ENCODE results near the gene ACP5.
"Not testable (repeated sequence)": the region's sequence is repeated elsewhere in the genome, so short reads cannot be mapped to it uniquely, and the experiment has no call there.

The ACP5 gene

DNA sequence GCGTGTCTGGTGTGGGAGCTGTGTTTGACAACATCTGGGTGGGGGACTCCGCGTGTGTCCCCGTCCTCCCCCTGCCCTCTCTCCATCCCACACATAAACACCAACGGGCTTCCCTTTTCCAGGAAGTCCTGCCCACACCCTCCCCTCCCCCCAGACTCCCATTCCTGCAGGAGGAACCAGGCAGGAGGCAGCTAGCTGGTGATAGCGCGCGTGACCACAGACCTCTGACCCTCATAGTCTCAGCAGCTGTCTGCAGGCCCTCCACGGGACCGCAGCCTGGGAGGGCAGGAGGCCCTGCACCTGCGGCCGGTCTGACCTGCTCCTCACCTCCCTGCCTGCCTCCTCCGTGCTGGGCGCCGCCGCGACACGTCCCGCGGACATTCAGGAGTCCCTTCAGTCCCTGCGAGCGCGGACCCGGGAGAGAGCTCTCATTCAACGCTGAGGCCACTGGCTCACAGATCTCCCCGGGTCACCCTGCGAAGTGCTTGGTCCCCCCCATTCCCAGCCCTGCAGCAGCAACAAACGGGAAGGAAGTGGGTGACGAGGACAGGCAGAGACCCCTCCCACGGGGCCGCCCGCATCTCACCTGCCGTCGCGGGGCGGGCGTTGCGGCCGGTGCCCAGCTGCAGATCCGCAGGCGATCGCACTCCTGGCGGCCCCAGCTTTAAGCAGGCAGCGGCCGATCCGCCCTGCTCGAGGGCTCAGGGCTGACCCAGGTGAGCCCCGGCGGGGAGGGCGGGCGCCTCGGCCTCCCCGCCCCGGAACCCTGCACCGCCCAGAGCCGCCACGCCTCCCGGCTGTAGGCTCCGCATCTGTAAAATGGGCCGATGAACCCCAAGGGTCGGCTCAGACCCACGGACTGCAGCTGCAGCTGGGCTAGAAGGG, 1.1 kb upstream of the ACP5 start:
- peak; percentile 45 for ATAC-seq
- peak; percentile 54 for DNase-seq

- ATAC-seq = no peak
- no peak for DNase-seq
Measured at GRCh38 chr19:11576227-11576626, 1.2 kb downstream of the ACP5 start.

- DNase-seq = no peak
- ATAC-seq = peak; percentile 28
Measured at GRCh38 chr19:11574689-11575088, 2.8 kb downstream of the ACP5 start.

GRCh38 chr19:11573763-11574162, 3.7 kb downstream of the ACP5 start:
- ATAC-seq, DNase-seq: not testable (repeated sequence)

GRCh38 chr19:11573354-11573753, 4.1 kb downstream of the ACP5 start:
- DNase-seq, ATAC-seq: not testable (repeated sequence)

DNA sequence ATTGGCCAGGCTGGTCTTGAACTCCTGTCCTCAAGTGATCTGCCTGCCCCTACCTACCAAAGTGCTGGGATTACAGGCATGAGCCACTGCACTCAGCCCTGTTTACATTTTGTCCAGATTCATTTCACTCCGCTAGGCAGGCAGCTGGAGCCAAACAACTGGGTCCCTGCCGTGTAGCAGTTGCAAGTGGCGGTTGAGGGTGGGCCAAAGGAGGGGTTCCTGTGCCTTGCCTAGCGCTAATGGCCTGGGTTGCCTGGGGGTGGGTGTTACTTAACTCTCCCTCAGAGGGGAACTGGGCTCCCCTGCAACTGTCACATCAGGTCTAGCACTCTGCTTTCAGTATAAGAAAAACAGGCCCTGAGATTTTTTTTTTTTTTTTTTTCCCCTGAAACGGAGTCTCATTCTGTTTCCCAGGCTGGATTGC, 7.4 kb downstream of the ACP5 start:
- ATAC-seq (no peak), DNase-seq (no peak)

DNA sequence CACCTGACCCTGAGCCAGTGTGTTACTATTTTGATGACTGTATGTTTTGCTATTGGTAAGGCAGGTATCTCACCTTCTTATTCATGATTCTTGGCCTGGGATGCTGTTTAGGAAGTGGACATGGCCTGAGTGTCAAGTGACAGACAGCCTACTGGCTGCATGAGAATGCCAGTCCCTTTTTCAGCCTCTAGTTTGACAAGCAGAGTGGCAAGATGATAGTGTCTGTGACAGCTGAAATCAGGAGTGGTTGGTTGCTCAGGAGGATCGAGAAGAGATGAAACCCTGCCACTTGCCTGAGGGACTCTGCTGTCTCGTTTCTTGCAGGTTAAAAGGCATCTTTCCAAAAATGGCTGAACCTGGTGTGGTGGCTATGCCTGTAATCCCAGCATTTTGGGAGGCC, 11.3 kb downstream of the ACP5 start:
- DNase-seq (no peak), ATAC-seq (no peak)

- not testable (repeated sequence) for ATAC-seq, DNase-seq
Measured at GRCh38 chr19:11565649-11565980, 11.8 kb downstream of the ACP5 start.

GRCh38 chr19:11564082-11564807, 13.2 kb downstream of the ACP5 start:
- not testable (repeated sequence) for ATAC-seq, DNase-seq

DNA sequence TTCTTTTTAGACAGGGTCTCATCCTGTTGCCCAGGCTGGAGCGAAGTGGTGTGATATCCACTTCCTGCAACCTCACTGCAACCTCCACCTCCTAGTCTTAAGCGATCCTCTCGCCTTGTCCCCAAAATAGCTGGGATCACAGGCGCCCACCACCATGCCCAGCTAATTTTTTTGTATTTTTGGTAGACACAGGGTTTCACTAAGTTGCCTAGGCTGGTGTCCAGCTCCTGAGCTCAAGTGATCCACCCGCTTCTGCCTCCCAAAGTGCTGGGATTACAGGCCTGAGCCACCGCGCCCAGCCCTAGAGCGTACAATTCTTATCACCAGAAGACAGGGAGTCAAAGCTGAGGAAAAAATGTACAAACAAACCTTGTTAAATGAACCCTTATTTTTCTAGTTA, 13.9 kb downstream of the ACP5 start:
- ATAC-seq (no peak), DNase-seq (no peak)

GRCh38 chr19:11560404-11561051, 16.9 kb downstream of the ACP5 start:
- ATAC-seq (peak; percentile 65), DNase-seq (peak; percentile 70)

DNA sequence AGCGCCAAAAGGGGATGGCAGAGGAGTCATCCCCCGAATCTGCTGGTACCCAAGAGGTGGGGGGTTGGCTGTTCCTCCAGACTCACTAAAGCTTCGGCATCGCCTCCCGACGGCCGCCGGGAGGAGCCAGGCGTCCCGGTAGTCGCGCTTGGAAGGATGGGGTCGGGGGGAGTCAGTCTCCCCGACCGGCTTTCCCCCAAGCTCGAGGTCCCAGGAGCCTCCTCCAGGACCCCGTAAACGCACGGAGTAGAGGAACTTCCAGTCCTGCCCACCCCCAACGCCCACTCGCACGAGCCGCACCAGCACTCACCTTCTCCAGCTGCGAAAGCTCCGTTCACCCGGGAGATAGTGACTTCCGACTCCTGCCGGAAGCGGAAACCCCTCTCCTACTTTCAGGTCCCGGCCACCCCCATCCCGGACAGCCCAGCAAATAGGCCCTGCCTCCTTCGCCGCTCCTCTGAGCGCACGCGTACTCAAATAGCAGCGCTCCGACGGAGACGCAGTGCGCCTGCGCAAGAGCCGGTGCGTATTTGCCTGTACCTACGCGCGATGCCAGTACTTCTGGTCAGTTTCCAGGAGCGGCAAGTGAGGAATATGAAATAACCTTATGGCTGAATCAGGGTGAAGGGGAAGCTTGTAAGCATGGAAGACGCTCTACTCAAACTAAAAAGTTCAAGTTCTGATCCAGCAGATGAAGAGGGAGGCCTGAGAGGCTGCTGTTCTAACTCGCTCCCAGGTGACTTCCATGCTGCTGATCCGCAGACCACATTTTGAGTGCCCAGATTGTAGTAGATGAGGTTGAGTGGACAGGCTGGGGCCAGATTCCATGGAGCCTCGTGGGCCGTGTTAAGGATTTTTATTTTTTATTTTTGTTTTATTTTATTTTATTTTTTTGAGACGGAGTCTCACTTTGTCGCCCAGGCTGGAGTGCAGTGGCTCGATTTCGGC, 18.3 kb downstream of the ACP5 start, which contains the start of gene ELOF1:
ELOF1 (minus strand) TSS at position 350 of the 948 bp plus-strand sequence. CDS start 4,883 bp downstream, outside the sequence.
- ATAC-seq (peak; percentile 97), DNase-seq (peak; percentile 97)

- ATAC-seq = no peak
Measured at GRCh38 chr19:11556634-11557420, 20.6 kb downstream of the ACP5 start.

DNA sequence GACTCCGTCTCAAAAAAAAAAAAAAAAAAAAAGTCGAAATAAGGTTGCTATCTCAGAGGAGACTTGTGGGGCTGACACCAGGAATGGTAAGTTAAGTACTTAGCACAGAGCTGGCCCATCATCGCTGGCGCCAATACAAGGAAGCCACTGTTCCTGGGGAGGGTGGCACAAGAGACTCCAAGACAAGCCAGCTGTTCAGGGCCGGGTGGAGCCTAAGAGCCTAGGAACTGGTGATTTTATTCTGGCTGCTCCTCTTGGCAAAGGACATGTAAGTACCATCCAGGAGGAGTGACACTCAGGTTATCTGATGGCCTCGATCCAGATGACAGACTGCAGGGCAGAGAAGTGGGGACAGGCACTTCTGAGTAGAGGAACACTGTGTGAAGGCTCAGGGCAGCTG, 22.2 kb downstream of the ACP5 start:
- DNase-seq (no peak), ATAC-seq (no peak)

More at GRCh38 chr19:11556634-11557420, 20.6 kb downstream of the ACP5 start:
- DNase-seq = no peak

- DNase-seq (no peak), ATAC-seq (no peak)
Measured at GRCh38 chr19:11554160-11554559, 23.3 kb downstream of the ACP5 start.

DNA sequence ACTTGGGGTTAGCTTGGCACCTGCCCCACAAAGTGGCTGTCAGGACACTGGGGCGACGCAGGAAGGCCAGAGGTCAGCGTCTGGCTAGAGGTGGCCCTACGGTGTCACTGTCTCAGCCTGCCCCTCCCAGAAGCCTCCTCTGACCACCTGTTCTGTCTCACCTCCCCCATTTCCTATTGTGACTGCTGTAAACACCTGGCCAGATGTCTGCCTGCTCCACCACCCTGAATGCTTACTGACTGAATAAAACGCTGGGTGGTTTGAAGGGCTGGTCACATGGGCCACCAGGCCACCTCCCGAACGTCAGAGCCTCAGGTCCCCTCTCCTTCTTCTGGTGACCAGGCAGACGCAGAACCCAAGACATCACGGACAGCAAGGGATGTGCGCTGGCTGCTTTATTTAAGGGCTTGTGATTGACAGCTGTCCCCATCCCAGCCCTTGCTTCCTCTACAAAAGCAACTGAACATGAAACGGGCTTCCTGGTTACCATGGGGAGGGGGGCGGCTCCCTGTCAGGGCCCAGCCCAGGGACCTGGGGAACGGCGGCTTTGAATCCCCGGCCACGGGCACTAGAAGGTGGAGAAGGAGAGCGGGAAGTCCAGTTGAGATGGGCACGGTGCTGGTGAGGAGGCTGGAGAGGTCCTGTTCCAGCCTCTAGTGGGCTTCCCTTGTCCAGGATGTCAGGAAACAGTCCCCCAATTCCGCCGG, 24.6 kb downstream of the ACP5 start:
- DNase-seq = no peak
- no peak for ATAC-seq

DNA sequence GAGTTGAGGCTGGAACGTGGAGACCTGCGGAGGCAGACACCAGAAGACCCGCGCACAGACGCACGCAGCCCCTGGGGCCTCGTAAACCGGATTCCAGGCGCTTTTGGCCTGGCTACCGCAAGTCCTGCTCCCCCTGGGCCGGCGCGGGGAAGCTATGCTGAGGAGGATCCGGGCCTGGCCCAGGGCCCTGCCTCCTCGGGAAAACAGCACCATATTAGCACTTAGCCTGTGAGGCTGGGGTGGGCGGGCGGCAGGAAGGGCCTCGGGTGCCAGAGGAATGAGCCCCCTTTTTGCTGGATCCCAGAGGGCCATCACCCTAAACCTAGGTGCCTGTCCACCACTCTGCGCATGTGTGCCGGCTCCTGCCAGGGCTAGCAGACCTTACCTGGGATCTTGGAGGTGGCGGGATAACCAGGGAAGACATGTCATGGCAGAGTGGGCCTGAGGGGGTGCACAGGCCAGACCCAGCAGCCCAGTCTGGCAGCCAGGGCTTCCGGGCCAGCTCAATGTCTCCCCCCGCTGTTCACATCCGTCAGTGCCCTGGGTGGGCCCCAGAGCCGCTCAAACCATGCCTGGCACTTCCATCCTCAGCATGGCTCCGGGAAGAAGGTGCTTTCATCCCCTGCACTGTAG, 25.7 kb downstream of the ACP5 start:
- DNase-seq (no peak), ATAC-seq (no peak)

GRCh38 chr19:11550265-11550664, 27.2 kb downstream of the ACP5 start:
- DNase-seq (no peak), ATAC-seq (no peak)

- ATAC-seq (no peak), DNase-seq (no peak)
Measured at GRCh38 chr19:11549386-11549953, 28.0 kb downstream of the ACP5 start.
